NCI-H2171 (cell line): Measurements from ENCODE around the gene KRT9.
A peak's percentile ranks its signal among the peaks of the same experiment; 100 is the strongest.

Experiments used
- DNase-seq: peaks from one replicate; lab custom pipeline; 2025; lab: John Stamatoyannopoulos, UW

Gene KRT9

GRCh38 chr17:41528959-41529353, 42.9 kb downstream of the KRT9 start:
- DNase-seq, result no peak

- DNase-seq, result peak; percentile 19
Observed at GRCh38 chr17:41527063-41528023, 44.5 kb downstream of the KRT9 start.

- DNase-seq, result no peak
Observed at GRCh38 chr17:41524261-41524660, 47.6 kb downstream of the KRT9 start.

- no peak for DNase-seq
Observed at GRCh38 chr17:41523787-41524186, 48.1 kb downstream of the KRT9 start.

GRCh38 chr17:41523225-41523593, 48.6 kb downstream of the KRT9 start:
- DNase-seq, result no peak

GRCh38 chr17:41522301-41523224, 49.3 kb downstream of the KRT9 start:
- no peak for DNase-seq

GRCh38 chr17:41521574-41522261, 50.1 kb downstream of the KRT9 start:
- DNase-seq, result no peak

- peak; percentile 17 for DNase-seq
Observed at GRCh38 chr17:41520821-41521521, 50.9 kb downstream of the KRT9 start.

- DNase-seq, result peak; percentile 89
Observed at GRCh38 chr17:41519501-41520224, 52.2 kb downstream of the KRT9 start.

- peak; percentile 76 for DNase-seq
Observed at GRCh38 chr17:41518789-41519449, 52.9 kb downstream of the KRT9 start, which contains the start of gene KRT15. TSS of gene KRT15 (minus strand) at chr17:41518890. CDS start at chr17:41518827, 63 bp downstream.

- DNase-seq, result no peak
Observed at GRCh38 chr17:41518031-41518430, 53.8 kb downstream of the KRT9 start.

- no peak for DNase-seq
Observed at GRCh38 chr17:41516830-41517283, 55.0 kb downstream of the KRT9 start.

- no peak for DNase-seq
Observed at GRCh38 chr17:41516147-41516829, 55.6 kb downstream of the KRT9 start.
